Progenitor cell of endocrine pancreas (in vitro differentiated cells): ENCODE measurements around the gene SRPRA. TPM values are rescaled to one million over a fixed set of nuclear protein-coding genes. Genes with fewer than 3 reads are reported as not detected.

Experiments used
- DNase-seq: peaks from one replicate; pipeline ENCODE4 v3.0.0; 2021; ENCODE audit warnings: low spot score; ENCODE audit not compliant: unreplicated experiment
- H3K27ac Mint-ChIP-seq: 2 replicates; pipeline ENCODE4 v1.8.0; 2021; ENCODE audit warnings: mild to moderate bottlenecking, moderate library complexity, mixed read lengths
- H3K27me3 Mint-ChIP-seq: 2 replicates; pipeline ENCODE4 v1.8.0; 2021; ENCODE audit warnings: mixed read lengths
- H3K36me3 Mint-ChIP-seq: 2 replicates; pipeline ENCODE4 v1.8.0; 2022; ENCODE audit warnings: mixed read lengths; ENCODE audit not compliant: insufficient read depth
- H3K4me1 Mint-ChIP-seq: 2 replicates; pipeline ENCODE4 v1.8.0; 2021; ENCODE audit warnings: low read depth, mixed read lengths
- H3K4me3 Mint-ChIP-seq: 2 replicates; pipeline ENCODE4 v1.8.0; 2021; ENCODE audit warnings: low read depth, mild to moderate bottlenecking, moderate library complexity, mixed read lengths
- H3K9me3 Mint-ChIP-seq: 2 replicates; pipeline ENCODE4 v1.8.0; 2021; ENCODE audit warnings: low read depth, mixed read lengths
- CTCF ChIP-seq: fragments of 200-600 bp; sonication (generic); IDR thresholded peaks from one replicate; pipeline ENCODE4 v1.5.0; 2021; ENCODE audit warnings: antibody characterized with exemption, mild to moderate bottlenecking; ENCODE audit not compliant: unreplicated experiment
- total RNA-seq: library from RNA; stranded (reverse); gene quantifications from 2 replicates; pipeline ENCODE4 v1.2.1, GENCODE V29; 2021

The SRPRA gene
- total RNA-seq, 1 donor from 2014 or later = 79.2 TPM

GRCh38 chr11:126224647-126225294, 43.9 kb downstream of the SRPRA start:
- Mint-ChIP-seq H3K4me3 (no peak overlapping the region), H3K27me3 (no peaks in the 10 kb centered on the region), H3K9me3 (no peaks in the 10 kb centered on the region), H3K4me1 (no peaks in the 10 kb centered on the region), H3K27ac (no peak overlapping the region), H3K36me3 (no peaks in the 10 kb centered on the region)
- no peak for TF ChIP-seq CTCF
- no peak for DNase-seq

- no peak for DNase-seq
- Mint-ChIP-seq H3K36me3 (no peaks in the 10 kb centered on the region), H3K27me3 (no peaks in the 10 kb centered on the region), H3K4me1 (peaks cover 10% of the 10 kb centered on the region), H3K27ac (no peak overlapping the region), H3K4me3 (no peak overlapping the region), H3K9me3 (no peaks in the 10 kb centered on the region)
- TF ChIP-seq CTCF = no peak
Measured at GRCh38 chr11:126219547-126219946, 49.1 kb downstream of the SRPRA start.

GRCh38 chr11:126217491-126217890, 51.2 kb downstream of the SRPRA start:
- Mint-ChIP-seq H3K27ac (no peak overlapping the region), H3K4me1 (peaks cover 17% of the 10 kb centered on the region), H3K4me3 (no peak overlapping the region), H3K36me3 (no peaks in the 10 kb centered on the region), H3K27me3 (no peaks in the 10 kb centered on the region), H3K9me3 (no peaks in the 10 kb centered on the region)
- no peak for TF ChIP-seq CTCF
- no peak for DNase-seq

- DNase-seq = no peak
- Mint-ChIP-seq H3K4me1 (peaks cover 22% of the 10 kb centered on the region), H3K27ac (no peak overlapping the region), H3K4me3 (no peak overlapping the region), H3K9me3 (no peaks in the 10 kb centered on the region), H3K27me3 (no peaks in the 10 kb centered on the region), H3K36me3 (no peaks in the 10 kb centered on the region)
- TF ChIP-seq CTCF = no peak
Measured at GRCh38 chr11:126216526-126217305, 52.0 kb downstream of the SRPRA start.

GRCh38 chr11:126214841-126215240, 53.9 kb downstream of the SRPRA start:
- H3K36me3 Mint-ChIP-seq = no peaks in the 10 kb centered on the region
- no peaks in the 10 kb centered on the region for H3K9me3 Mint-ChIP-seq
- H3K4me1 Mint-ChIP-seq = peaks cover 27% of the 10 kb centered on the region
- no peak overlapping the region for H3K27ac Mint-ChIP-seq
- H3K27me3 Mint-ChIP-seq = no peaks in the 10 kb centered on the region
- TF ChIP-seq CTCF = no peak
- DNase-seq = no peak
- H3K4me3 Mint-ChIP-seq = no peak overlapping the region
